GM06990 (cell line): Measurements from ENCODE around the gene MRPL21.

ENCODE experiments used
- DNase-seq: peaks from one replicate; pipeline ENCODE4 v3.0.0-alpha.2; 2011; ENCODE audit not compliant: insufficient read length; ENCODE audit errors: extremely low read depth
- H3K27me3 ChIP-seq: replicated peaks from 2 replicates; pipeline ENCODE4 v1.6.0; 2011; ENCODE audit warnings: low read length; ENCODE audit not compliant: control insufficient read depth, insufficient read depth
- H3K36me3 ChIP-seq: 2 replicates; pipeline ENCODE4 v1.5.1; 2011; ENCODE audit warnings: low read length; ENCODE audit not compliant: control insufficient read depth, insufficient read depth
- H3K4me3 ChIP-seq: replicated peaks from 2 replicates; pipeline ENCODE4 v1.5.1; 2011; ENCODE audit warnings: low read depth, mild to moderate bottlenecking, control low read depth, low read length
- TF ChIP-seq, protein P1 (sequence below): IDR thresholded peaks from 2 replicates; pipeline ENCODE4 v1.5.1; 2011; ENCODE audit warnings: low read length, control low read depth, mild to moderate bottlenecking, inconsistent platforms; ENCODE audit not compliant: insufficient read depth, poor library complexity, severe bottlenecking

The MRPL21 gene

DNA sequence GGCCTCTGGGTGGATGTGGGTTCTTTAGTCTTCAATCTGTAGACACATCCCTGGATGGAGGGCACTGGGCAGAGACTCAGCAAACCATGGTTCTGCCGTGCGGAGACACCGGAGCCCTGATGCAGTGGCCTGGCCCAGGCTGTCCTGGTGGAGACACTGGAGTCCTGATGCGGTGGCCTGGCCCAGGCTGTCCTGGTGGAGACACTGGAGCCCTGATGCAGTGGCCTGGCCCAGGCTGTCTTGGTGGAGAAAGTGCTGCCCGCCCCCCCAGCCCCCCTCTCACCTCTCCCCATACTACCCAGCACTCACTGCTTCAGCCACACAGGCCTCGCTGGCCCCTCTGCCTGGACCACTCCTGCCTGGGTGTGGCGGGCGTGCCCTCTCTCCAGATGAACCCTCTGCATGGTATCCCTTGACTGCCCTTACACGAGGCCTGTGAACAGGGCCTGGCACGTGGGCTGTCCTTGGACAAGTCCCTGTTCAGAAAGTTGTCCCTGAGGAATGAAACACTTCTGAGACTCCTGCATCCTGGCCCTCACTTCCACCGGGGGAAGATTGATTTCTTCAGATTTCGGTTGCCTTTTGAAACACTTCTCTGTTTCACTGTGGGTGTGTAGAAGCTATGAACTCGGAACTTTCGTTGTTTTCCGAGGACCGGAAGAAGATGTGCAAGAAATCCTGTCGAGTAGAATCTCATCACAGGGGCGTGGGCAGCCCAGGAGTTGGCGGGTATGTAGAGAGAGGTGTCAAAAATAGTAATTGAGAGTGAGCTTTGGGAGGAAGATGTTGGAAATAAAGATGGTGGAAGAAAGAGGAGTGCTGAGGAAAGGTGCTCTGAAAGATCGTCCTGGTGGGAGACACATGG lies 26.3 kb upstream of the MRPL21 start:
- TF ChIP-seq, protein P1, sequence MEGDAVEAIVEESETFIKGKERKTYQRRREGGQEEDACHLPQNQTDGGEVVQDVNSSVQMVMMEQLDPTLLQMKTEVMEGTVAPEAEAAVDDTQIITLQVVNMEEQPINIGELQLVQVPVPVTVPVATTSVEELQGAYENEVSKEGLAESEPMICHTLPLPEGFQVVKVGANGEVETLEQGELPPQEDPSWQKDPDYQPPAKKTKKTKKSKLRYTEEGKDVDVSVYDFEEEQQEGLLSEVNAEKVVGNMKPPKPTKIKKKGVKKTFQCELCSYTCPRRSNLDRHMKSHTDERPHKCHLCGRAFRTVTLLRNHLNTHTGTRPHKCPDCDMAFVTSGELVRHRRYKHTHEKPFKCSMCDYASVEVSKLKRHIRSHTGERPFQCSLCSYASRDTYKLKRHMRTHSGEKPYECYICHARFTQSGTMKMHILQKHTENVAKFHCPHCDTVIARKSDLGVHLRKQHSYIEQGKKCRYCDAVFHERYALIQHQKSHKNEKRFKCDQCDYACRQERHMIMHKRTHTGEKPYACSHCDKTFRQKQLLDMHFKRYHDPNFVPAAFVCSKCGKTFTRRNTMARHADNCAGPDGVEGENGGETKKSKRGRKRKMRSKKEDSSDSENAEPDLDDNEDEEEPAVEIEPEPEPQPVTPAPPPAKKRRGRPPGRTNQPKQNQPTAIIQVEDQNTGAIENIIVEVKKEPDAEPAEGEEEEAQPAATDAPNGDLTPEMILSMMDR, result no peak
- H3K27me3 ChIP-seq, result no peaks in the 10 kb centered on the region
- no peak for DNase-seq
- H3K4me3 ChIP-seq, result no peak overlapping the region
- peaks cover 28% of the 10 kb centered on the region for H3K36me3 ChIP-seq

DNA sequence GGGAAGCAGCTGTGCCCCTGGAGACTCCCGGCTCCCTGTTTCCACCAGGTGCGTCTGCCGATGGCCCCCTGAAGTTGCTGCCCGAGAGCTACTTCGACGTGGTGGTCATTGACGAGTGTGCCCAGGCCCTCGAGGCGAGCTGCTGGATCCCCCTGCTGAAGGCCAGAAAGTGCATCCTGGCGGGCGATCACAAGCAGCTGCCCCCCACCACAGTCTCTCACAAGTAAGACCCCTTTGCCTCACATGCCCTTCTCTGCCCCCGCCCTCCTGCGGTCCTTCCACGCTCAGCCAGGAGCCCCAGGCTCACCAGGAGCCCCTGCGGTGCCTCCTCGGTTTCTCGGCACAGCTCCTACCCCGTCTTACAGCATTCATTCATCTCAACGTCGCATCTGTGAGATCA lies 25.5 kb upstream of the MRPL21 start:
- no peak for DNase-seq
- Histone ChIP-seq H3K36me3 (peaks cover 31% of the 10 kb centered on the region), H3K4me3 (no peak overlapping the region), H3K27me3 (no peaks in the 10 kb centered on the region)
- TF ChIP-seq, protein P1, result no peak

DNA sequence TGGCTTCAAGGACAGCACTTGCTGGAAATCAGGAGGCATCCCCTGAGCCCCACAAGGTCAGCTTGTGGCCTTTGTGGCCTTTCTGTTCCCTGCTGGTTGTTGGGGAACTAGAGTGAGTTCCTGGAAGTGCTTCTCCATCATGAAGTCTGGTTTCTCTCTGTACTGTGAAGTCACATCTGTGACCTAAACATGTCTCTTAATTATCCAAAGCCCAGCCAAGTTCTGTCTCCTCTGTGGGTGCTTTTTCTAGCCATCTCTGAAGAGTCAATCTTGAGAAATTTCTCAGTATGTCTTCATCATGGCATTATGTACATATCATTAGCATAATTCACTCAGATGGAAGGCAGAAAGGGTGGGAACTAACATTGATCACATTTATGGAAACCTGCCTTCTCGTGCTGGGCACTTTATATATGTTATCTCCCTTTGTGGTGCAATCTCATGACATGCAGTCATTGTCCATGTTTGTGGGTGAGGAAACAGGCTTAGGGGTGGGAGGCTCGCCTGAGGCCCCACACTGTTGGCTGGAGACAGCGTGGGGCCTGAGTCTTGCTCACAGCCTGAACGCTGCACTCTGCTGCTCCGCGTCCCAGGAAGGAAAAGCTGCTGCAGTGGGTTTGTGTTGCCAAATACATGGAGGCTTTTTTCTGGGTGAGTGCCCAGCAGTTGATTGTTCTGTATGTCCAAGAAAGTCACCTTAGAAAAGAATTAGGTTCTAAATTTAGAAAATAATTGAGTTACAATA lies 24.7 kb upstream of the MRPL21 start:
- DNase-seq, result no peak
- TF ChIP-seq, protein P1, result no peak
- Histone ChIP-seq H3K36me3 (peaks cover 28% of the 10 kb centered on the region), H3K27me3 (no peaks in the 10 kb centered on the region), H3K4me3 (no peak overlapping the region)

DNA sequence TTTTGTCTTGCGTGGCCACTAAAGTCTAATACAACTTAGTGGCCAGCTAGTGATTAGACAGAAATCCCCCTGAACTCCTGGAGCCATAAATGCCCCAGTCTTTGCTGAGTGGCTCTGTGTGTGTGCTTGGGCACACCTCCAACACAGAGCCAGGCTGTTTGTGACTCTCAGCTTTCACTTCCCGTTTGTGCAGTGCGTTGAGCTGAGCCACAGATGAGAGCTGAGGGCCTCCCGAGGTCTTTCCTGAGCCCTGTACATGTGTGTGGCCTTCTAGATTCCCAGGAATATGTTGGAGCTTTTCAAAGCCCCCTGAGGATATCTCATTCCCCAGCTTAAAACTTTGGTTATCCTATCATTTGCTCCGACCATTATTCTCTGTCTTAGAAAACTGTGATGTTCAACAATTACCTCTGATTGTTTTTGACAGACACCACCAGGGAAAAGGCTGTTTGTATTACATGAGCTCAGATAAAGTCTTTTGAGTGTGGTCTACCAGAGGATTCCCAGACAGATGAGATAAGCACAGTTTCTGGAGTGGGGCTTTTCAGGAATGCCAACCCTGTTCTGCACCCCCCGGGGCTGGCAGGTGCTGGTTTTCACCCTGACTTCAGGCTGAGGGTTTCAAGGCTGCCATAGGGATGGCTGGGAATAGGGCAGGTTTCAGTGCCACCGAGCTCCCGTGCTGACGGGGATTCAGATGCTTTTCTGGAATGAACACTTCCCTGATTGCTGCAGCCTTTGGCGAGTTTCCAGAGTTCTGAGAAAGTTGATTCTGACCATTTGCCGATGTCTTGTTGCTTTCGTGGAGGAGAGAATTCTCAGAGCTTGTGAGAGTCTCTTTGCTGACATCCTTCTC lies 23.9 kb upstream of the MRPL21 start:
- no peak overlapping the region for H3K4me3 ChIP-seq
- peaks cover 24% of the 10 kb centered on the region for H3K36me3 ChIP-seq
- H3K27me3 ChIP-seq, result no peaks in the 10 kb centered on the region
- DNase-seq, result no peak
- TF ChIP-seq, protein P1, result no peak

DNA sequence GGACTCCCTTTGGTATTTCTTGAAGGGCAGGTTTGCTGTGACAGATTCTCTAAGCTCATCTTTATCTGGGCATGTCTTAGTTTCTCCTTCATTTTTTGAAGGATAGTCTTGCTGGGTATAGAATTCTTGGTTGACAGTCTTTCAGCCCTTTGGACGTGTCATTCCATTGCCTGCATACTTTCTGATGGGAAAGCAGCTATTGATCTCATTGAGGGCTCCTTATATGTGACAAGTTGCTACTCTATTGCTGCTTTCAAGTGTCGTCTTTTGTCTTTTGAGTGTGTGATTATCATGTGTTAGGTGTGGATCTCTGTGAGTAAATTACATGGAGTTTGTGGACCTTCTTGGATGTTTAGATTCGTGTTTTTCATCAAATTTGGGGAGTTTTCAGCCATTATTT lies 22.0 kb upstream of the MRPL21 start:
- no peak for DNase-seq
- Histone ChIP-seq H3K4me3 (no peak overlapping the region), H3K27me3 (no peaks in the 10 kb centered on the region), H3K36me3 (peaks cover 23% of the 10 kb centered on the region)
- TF ChIP-seq, protein P1, result no peak
